SK-N-SH treated with all-trans-retinoic acid at 6 μM for 48 hours (cell line): ENCODE measurements around the gene EDEM1.

Source experiments
- ATAC-seq: fragments of 200-7000 bp; cut with Tn5 transposase; 3 replicates; pipeline ENCODE4 v1.9.1; 2020; ENCODE audit warnings: mild to moderate bottlenecking, moderate library complexity
- ARNTL ChIP-seq: fragments of 450-650 bp; formaldehyde crosslinking; IDR thresholded peaks from 2 replicates; pipeline ENCODE4 v1.5.0; 2020; ENCODE audit warnings: low read depth, mild to moderate bottlenecking, moderate library complexity, borderline replicate concordance
- BACH2 ChIP-seq: fragments of 250-450 bp; sonication (Bioruptor Pico); IDR thresholded peaks from 2 replicates; pipeline ENCODE4 v1.9.0; 2021; ENCODE audit warnings: mild to moderate bottlenecking, borderline replicate concordance
- CSDC2 ChIP-seq: fragments of 250-450 bp; sonication (Bioruptor Pico); IDR thresholded peaks from 2 replicates; pipeline ENCODE4 v1.5.0; 2020; ENCODE audit warnings: mild to moderate bottlenecking, moderate library complexity
- GLIS3 ChIP-seq: fragments of 250-450 bp; sonication (Bioruptor Pico); IDR thresholded peaks from 2 replicates; pipeline ENCODE4 v1.5.0; 2020; ENCODE audit warnings: mild to moderate bottlenecking, moderate library complexity
- ISL1 ChIP-seq: fragments of 250-450 bp; sonication (Bioruptor Pico); IDR thresholded peaks from 2 replicates; pipeline ENCODE4 v2.1.2; 2022; ENCODE audit warnings: mild to moderate bottlenecking, moderate library complexity
- OSR1 ChIP-seq: fragments of 250-450 bp; sonication (Bioruptor Pico); IDR thresholded peaks from 2 replicates; pipeline ENCODE4 v1.8.0; 2022; ENCODE audit warnings: moderate library complexity, mild to moderate bottlenecking, inconsistent platforms
- PATZ1 ChIP-seq: fragments of 250-450 bp; sonication (Bioruptor Pico); IDR thresholded peaks from 2 replicates; pipeline ENCODE4 v1.8.0; 2020; ENCODE audit warnings: mild to moderate bottlenecking, moderate library complexity, borderline replicate concordance
- POU6F1 ChIP-seq: fragments of 250-450 bp; sonication (Bioruptor Pico); IDR thresholded peaks from 2 replicates; pipeline ENCODE4 v1.8.0; 2021; ENCODE audit warnings: low read depth, mild to moderate bottlenecking, moderate library complexity, borderline replicate concordance
- RARB ChIP-seq: fragments of 250-450 bp; sonication (Bioruptor Pico); IDR thresholded peaks from 2 replicates; pipeline ENCODE4 v1.8.0; 2021; ENCODE audit warnings: mild to moderate bottlenecking, moderate library complexity
- SNAI2 ChIP-seq: fragments of 250-450 bp; sonication (Bioruptor Pico); IDR thresholded peaks from 2 replicates; pipeline ENCODE4 v1.5.0; 2020; ENCODE audit warnings: mild to moderate bottlenecking, moderate library complexity
- TCF4 ChIP-seq: fragments of 250-450 bp; sonication (Bioruptor Pico); IDR thresholded peaks from 2 replicates; pipeline ENCODE4 v1.8.0; 2021; ENCODE audit warnings: mild to moderate bottlenecking, moderate library complexity, borderline replicate concordance
- TOX ChIP-seq: fragments of 250-450 bp; sonication (Bioruptor Pico); IDR thresholded peaks from 2 replicates; pipeline ENCODE4 v1.8.0; 2021; ENCODE audit warnings: mild to moderate bottlenecking, moderate library complexity, borderline replicate concordance
- TSHZ2 ChIP-seq: fragments of 250-450 bp; sonication (Bioruptor Pico); IDR thresholded peaks from 2 replicates; pipeline ENCODE4 v1.5.0; 2020; ENCODE audit warnings: mild to moderate bottlenecking, moderate library complexity
- ZC3H10 ChIP-seq: fragments of 250-450 bp; sonication (Bioruptor Pico); IDR thresholded peaks from 2 replicates; pipeline ENCODE4 v1.5.1; 2021; ENCODE audit warnings: mild to moderate bottlenecking, moderate library complexity
- ZFP3 ChIP-seq: fragments of 250-450 bp; sonication (Bioruptor Pico); IDR thresholded peaks from 2 replicates; pipeline ENCODE4 v1.5.0; 2020; ENCODE audit warnings: mild to moderate bottlenecking, moderate library complexity
- ZFP30 ChIP-seq: fragments of 450-650 bp; formaldehyde crosslinking; IDR thresholded peaks from 2 replicates; pipeline ENCODE4 v1.5.0; 2022; ENCODE audit warnings: mild to moderate bottlenecking, moderate library complexity
- ZNF565 ChIP-seq: fragments of 450-650 bp; formaldehyde crosslinking; conservative IDR thresholded peaks from 2 replicates; pipeline ENCODE4 v1.5.0; 2020; ENCODE audit warnings: low read depth, mild to moderate bottlenecking, moderate library complexity
- ZNF70 ChIP-seq: fragments of 450-650 bp; formaldehyde crosslinking; IDR thresholded peaks from 2 replicates; pipeline ENCODE4 v1.5.0; 2020; ENCODE audit warnings: mild to moderate bottlenecking, moderate library complexity
- ZNF8 ChIP-seq: fragments of 450-650 bp; formaldehyde crosslinking; IDR thresholded peaks from 2 replicates; pipeline ENCODE4 v1.5.0; 2020; ENCODE audit warnings: mild to moderate bottlenecking, moderate library complexity
- TF ChIP-seq, protein P1 (sequence below): fragments of 250-450 bp; sonication (Bioruptor Pico); IDR thresholded peaks from 2 replicates; pipeline ENCODE4 v1.5.1; 2021; ENCODE audit warnings: mild to moderate bottlenecking, moderate library complexity
- TF ChIP-seq, protein P2 (sequence below): fragments of 250-450 bp; sonication (Bioruptor Pico); IDR thresholded peaks from 2 replicates; pipeline ENCODE4 v1.5.1; 2020; ENCODE audit warnings: low read depth, mild to moderate bottlenecking, moderate library complexity

EDEM1 gene

DNA sequence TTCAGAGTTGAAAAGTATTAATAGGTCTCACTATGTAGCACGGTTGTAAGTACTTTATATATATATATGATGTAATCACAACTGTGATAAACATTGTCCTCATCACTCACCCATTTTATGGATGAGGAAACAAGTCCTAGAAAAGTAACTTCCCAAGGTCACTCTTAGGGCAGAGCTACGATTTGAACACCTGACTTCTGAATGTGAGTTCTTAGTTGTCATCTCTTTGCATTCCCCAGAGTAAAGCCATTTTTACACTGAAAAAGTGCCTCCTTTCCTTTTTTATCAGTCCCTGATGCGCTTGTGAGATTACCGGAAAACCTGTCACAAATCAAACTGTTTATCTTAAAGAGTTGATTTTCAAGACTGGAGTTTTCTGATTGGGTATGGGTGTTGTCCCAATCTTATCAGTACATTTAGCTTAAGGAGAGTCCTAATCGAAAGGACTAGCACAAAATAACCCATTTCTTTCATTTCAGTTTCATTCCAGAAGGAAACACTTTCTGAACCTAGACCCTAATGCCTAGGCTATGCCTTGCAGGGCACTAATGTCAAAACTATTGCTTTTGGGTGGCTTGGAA is 2.3 kb upstream of the EDEM1 start:
- TF ChIP-seq CSDC2 (no peak), ISL1 (CRISPR knock-in tag) (no peak), ZFP30 (CRISPR knock-in tag) (no peak), TOX (CRISPR knock-in tag) (no peak), OSR1 (CRISPR knock-in tag) (no peak), RARB (CRISPR knock-in tag) (no peak), TSHZ2 (CRISPR knock-in tag) (no peak), ZNF565 (CRISPR knock-in tag) (no peak), SNAI2 (CRISPR knock-in tag) (no peak), PATZ1 (CRISPR knock-in tag) (no peak), ZC3H10 (no peak), BACH2 (CRISPR knock-in tag) (no peak), ZNF70 (CRISPR knock-in tag) (no peak), ARNTL (CRISPR knock-in tag) (no peak), TCF4 (no peak), GLIS3 (CRISPR knock-in tag) (no peak), ZNF8 (no peak)
- TF ChIP-seq, protein P1, sequence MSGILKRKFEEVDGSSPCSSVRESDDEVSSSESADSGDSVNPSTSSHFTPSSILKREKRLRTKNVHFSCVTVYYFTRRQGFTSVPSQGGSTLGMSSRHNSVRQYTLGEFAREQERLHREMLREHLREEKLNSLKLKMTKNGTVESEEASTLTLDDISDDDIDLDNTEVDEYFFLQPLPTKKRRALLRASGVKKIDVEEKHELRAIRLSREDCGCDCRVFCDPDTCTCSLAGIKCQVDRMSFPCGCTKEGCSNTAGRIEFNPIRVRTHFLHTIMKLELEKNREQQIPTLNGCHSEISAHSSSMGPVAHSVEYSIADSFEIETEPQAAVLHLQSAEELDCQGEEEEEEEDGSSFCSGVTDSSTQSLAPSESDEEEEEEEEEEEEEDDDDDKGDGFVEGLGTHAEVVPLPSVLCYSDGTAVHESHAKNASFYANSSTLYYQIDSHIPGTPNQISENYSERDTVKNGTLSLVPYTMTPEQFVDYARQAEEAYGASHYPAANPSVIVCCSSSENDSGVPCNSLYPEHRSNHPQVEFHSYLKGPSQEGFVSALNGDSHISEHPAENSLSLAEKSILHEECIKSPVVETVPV (CRISPR knock-in tag), result no peak
- ATAC-seq, result no peak

- no peak for TF ChIP-seq OSR1 (CRISPR knock-in tag)
- TF ChIP-seq ZNF8, result no peak
- TF ChIP-seq CSDC2, result no peak
- TF ChIP-seq, protein P1 (CRISPR knock-in tag), result no peak
- no peak for TF ChIP-seq ARNTL (CRISPR knock-in tag)
- no peak for TF ChIP-seq ZFP30 (CRISPR knock-in tag)
- no peak for TF ChIP-seq ZFP3 (CRISPR knock-in tag)
- no peak for TF ChIP-seq TOX (CRISPR knock-in tag)
- TF ChIP-seq, protein P2, sequence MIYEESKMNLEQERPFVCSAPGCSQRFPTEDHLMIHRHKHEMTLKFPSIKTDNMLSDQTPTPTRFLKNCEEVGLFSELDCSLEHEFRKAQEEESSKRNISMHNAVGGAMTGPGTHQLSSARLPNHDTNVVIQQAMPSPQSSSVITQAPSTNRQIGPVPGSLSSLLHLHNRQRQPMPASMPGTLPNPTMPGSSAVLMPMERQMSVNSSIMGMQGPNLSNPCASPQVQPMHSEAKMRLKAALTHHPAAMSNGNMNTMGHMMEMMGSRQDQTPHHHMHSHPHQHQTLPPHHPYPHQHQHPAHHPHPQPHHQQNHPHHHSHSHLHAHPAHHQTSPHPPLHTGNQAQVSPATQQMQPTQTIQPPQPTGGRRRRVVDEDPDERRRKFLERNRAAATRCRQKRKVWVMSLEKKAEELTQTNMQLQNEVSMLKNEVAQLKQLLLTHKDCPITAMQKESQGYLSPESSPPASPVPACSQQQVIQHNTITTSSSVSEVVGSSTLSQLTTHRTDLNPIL (CRISPR knock-in tag), result no peak
- TF ChIP-seq RARB (CRISPR knock-in tag), result no peak
- no peak for TF ChIP-seq TCF4
- TF ChIP-seq POU6F1 (CRISPR knock-in tag), result no peak
- no peak for ATAC-seq
Measured at GRCh38 chr3:5186089-5186857, 1.2 kb upstream of the EDEM1 start.
